BJ (cell line): ENCODE results near the gene SLC16A8. TPM values are rescaled to one million over a fixed set of nuclear protein-coding genes. Genes with fewer than 3 reads are reported as not detected.

ENCODE experiments used
- CTCF ChIA-PET: fragments of 350-600 bp; formaldehyde crosslinking; extraction: SDS; loops from one replicate; lab custom pipeline; 2021; ENCODE audit warnings: antibody characterized with exemption, inconsistent platforms; lab: Yijun Ruan, JAX
- POLR2A ChIA-PET: fragments of 300-600 bp; sonication (Branson Sonifier 250); formaldehyde crosslinking; extraction: SDS; loops from one replicate; lab custom pipeline; 2021; ENCODE audit warnings: antibody characterized with exemption; lab: Charles Lee
- DNase-seq: peaks from one replicate; pipeline ENCODE4 v3.0.0-alpha.2; 2011; ENCODE audit warnings: low read depth
- H3K27me3 ChIP-seq: 2 replicates; pipeline ENCODE4 v1.6.0; 2011; ENCODE audit warnings: low read length; ENCODE audit not compliant: control insufficient read depth, insufficient read depth
- H3K36me3 ChIP-seq: 2 replicates; pipeline ENCODE4 v1.5.1; 2011; ENCODE audit warnings: low read length; ENCODE audit not compliant: control insufficient read depth, insufficient read depth
- H3K4me3 ChIP-seq: 2 replicates; pipeline ENCODE4 v1.5.1; 2011; ENCODE audit warnings: low read depth, mild to moderate bottlenecking, control low read depth, low read length
- polyA plus RNA-seq: library from polyadenylated mRNA; depleted of rRNA; stranded (reverse); fragments of >200 nt; gene quantifications from 2 replicates; pipeline ENCODE4 v1.2.3, GENCODE V29; 2011
- TF ChIP-seq, protein P1 (sequence below): IDR thresholded peaks from 2 replicates; pipeline ENCODE4 v1.5.1; 2011; ENCODE audit warnings: low read depth, mild to moderate bottlenecking, control low read depth, inconsistent platforms, low read length, moderate library complexity; ENCODE audit not compliant: insufficient read depth

The SLC16A8 gene
- polyA plus RNA-seq, 1 experiment = 0.10 TPM

DNA sequence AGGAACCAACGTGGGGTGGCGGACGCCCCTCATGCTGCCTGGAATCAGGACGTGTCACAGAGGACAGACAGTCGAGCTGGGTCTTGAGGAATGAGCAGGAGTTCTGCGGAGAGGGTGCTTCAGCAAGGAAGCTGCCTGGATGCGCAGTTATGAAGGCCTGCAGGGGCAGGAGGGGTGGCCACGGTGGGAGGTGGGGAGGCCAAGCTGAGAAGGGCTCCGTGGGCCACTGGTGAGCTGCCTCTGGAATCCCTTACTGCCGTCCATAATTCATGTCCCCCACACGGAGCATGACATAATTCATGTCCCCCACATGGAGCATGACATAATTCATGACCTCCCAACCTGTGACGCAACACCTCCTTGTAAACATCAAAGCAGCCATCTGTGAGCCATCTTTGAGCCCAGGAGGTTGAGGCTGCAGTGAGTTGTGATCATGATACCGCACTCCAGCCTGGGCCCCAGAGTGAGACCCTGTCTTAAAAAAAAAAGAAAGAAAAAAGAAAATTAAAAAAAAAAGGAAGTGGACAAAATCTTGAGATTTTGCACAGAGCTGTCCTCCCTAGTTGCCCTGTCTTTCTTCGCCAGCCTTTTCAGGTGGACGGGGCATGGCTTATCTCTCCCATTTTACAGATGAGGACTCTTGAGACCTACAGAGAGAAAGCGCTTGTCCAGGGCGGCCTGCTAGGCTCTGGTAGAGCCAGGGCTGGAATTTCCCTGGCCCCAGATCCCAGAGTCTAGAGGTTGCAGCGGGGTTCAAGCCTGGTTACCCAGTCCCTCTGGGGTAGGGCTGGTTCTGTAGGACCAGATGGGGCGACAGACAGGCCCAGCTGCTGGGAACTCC, 51.1 kb downstream of the SLC16A8 start:
- H3K4me3 ChIP-seq = no peak overlapping the region
- ChIA-PET POLR2A (interaction anchor here (0.7 kb wide), 1 partner anchor 30 kb away, joined by 3 read pairs; no protein-coding TSS in a partner anchor), CTCF (interaction anchor here (1.3 to 1.7 kb wide), 2 partner anchors 19 to 67 kb away, joined by 3 to 5 read pairs; no protein-coding TSS in a partner anchor)
- TF ChIP-seq, protein P1, sequence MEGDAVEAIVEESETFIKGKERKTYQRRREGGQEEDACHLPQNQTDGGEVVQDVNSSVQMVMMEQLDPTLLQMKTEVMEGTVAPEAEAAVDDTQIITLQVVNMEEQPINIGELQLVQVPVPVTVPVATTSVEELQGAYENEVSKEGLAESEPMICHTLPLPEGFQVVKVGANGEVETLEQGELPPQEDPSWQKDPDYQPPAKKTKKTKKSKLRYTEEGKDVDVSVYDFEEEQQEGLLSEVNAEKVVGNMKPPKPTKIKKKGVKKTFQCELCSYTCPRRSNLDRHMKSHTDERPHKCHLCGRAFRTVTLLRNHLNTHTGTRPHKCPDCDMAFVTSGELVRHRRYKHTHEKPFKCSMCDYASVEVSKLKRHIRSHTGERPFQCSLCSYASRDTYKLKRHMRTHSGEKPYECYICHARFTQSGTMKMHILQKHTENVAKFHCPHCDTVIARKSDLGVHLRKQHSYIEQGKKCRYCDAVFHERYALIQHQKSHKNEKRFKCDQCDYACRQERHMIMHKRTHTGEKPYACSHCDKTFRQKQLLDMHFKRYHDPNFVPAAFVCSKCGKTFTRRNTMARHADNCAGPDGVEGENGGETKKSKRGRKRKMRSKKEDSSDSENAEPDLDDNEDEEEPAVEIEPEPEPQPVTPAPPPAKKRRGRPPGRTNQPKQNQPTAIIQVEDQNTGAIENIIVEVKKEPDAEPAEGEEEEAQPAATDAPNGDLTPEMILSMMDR = no peak
- DNase-seq = peak; percentile 35
- H3K27me3 ChIP-seq = no peaks in the 10 kb centered on the region
- H3K36me3 ChIP-seq = no peaks in the 10 kb centered on the region

GRCh38 chr22:38031491-38031890, 52.5 kb downstream of the SLC16A8 start:
- CTCF ChIA-PET = interaction anchor here (1.7 kb wide), 1 partner anchor 21 kb away, joined by 5 read pairs; no protein-coding TSS in a partner anchor
- H3K36me3 ChIP-seq = no peaks in the 10 kb centered on the region
- TF ChIP-seq, protein P1 = no peak
- DNase-seq = no peak
- POLR2A ChIA-PET = no interaction called here
- 0 out of 2 replicates have a peak, but pooled peaks cover 3% of the 10 kb centered on the region for H3K27me3 ChIP-seq
- no peak overlapping the region for H3K4me3 ChIP-seq

- CTCF ChIA-PET = no interaction called here
- Histone ChIP-seq H3K36me3 (no peaks in the 10 kb centered on the region), H3K27me3 (0 out of 2 replicates have a peak, but pooled peaks cover 3% of the 10 kb centered on the region), H3K4me3 (no peak overlapping the region)
- POLR2A ChIA-PET = no interaction called here
- DNase-seq = no peak
- TF ChIP-seq, protein P1 = no peak
Measured at GRCh38 chr22:38030311-38031133, 53.5 kb downstream of the SLC16A8 start.

DNA sequence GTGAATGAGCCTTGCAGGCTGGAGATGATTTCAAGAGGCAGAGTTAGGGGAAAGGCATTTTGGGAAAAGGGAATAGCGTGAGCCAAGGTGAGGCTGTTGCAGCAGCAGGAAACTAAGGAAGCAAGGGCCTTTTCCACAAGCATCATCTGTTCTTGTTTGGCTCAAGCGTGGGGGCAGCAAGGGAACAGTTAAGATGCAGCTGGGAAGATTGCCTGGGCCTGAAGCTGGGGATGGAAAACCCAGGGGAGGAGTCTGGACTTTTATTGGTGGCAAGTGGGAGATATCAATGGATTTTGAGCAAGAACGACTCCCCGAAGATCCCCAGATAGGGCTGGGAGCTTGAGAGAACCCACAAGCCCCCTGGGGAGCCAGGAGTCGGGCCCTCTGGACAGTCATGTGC, 54.1 kb downstream of the SLC16A8 start:
- Histone ChIP-seq H3K27me3 (0 out of 2 replicates have a peak, but pooled peaks cover 3% of the 10 kb centered on the region), H3K36me3 (no peaks in the 10 kb centered on the region), H3K4me3 (no peak overlapping the region)
- ChIA-PET POLR2A (no interaction called here), CTCF (no interaction called here)
- TF ChIP-seq, protein P1 = no peak
- DNase-seq = no peak

- H3K4me3 ChIP-seq = no peak overlapping the region
- ChIA-PET POLR2A (no interaction called here), CTCF (no interaction called here)
- H3K27me3 ChIP-seq = 0 out of 2 replicates have a peak, but pooled peaks cover 3% of the 10 kb centered on the region
- no peaks in the 10 kb centered on the region for H3K36me3 ChIP-seq
- TF ChIP-seq, protein P1 = no peak
- DNase-seq = no peak
Measured at GRCh38 chr22:38029370-38029769, 54.6 kb downstream of the SLC16A8 start.
